GM08714 (cell line): ENCODE measurements around the gene TBC1D22B.
A peak's percentile ranks its signal among the peaks of the same experiment; 100 is the strongest.

Experiments used
- H3K4me3 ChIP-seq: fragments of 200-500 bp; sonication (Bioruptor generic); 2 replicates; pipeline ENCODE4 v1.5.1; 2014; ENCODE audit warnings: mild to moderate bottlenecking, low read length, inconsistent platforms
- ZNF274 ChIP-seq: IDR thresholded peaks from 2 replicates; pipeline ENCODE4 v1.6.1; 2012; ENCODE audit warnings: mild to moderate bottlenecking, low read depth, low read length

TBC1D22B gene

DNA sequence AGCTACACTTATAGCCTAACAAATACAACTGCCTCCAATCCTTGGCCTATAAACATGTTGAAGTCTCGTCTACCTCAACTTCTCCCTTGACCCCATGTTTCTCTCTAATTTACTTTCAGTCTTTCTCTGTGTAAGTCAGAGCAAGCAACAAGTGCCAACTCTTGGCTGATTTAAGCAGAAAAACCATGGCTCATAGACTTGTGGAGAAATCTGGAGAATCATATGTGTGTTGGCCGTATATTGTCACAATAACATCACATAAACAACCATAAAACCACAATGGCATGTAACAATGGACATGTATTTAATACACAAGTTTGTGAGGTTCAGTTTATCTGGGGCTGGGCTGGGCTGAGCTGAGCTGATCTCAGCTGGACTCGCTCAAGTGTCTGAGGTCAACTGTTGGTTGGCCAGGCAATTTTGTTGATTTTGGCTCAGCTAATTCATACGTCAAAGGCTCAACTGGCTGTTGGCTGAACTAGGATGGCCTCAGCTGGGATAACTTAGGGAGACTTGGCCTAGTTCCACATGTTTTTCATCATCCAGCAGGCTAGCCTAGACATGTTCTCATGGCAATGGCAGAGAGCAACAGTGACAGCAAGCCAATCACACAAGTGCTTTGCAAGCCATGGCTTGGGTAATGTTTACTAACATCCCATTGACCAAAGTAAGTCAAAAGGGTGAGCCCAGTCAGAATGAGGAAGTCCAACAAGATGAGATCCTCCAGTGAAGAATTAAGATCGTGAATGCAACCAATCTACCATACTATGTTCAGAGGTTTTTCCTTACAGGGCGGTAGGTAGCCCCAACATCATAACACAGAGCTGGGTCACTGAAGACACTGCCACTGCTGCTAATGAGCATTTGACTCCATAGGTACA is 12.9 kb upstream of the TBC1D22B start:
- no peak for TF ChIP-seq ZNF274
- H3K4me3 ChIP-seq = no peak overlapping the region

- TF ChIP-seq ZNF274 = no peak
- no peak overlapping the region for H3K4me3 ChIP-seq
Measured at GRCh38 chr6:37251211-37251780, 6.3 kb upstream of the TBC1D22B start.

DNA sequence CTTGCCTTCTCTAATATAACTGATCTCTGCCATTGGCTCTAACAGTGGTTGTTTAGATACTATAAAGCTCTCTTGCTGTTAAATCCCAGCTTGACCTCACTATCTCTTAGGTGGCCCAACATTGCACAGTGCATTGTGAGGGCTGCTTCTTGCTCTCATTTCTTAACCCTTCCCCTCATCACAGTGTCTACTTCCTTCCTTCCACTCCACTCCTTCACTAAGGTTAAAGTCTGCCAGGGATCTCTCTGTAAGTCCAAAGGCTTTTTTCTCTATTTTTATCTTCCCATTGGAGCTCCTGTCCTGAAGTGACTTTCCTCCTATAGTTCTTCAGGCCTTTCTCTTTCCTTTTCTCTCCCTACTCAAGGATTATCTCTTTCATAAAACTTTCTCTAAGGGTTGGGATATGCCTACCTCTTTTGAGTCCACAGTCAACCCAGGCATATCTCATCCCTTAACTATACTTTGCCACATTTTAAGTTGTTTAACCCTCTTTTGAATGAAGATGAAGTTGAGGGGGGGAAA is 4.0 kb upstream of the TBC1D22B start:
- no peak for TF ChIP-seq ZNF274
- no peak overlapping the region for H3K4me3 ChIP-seq

DNA sequence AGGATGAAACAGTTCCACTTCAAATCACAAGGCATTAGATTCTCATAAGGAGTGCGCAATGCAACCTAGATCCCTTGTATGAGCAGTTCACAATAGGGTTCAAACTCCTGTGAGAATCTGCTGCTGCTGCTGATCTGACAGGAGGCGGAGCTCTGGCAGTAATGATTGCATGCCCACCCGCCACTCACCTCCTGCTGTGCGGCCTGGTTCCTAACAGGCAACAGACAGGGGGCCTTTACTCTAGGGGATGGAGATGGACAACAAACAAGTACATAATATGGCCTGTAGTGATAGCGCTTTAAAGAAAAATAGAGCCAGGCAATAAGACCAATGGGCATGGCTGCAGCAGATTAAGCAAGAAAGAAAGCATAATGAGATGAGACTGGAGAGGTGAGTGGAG is 2.7 kb upstream of the TBC1D22B start:
- TF ChIP-seq ZNF274 = no peak
- H3K4me3 ChIP-seq = no peak overlapping the region

GRCh38 chr6:37256692-37257319 is 766 bp upstream of the TBC1D22B start:
- TF ChIP-seq ZNF274 = no peak
- H3K4me3 ChIP-seq = peak overlapping the region; percentile 82; the same call in 1 of the 2 replicates

- no peak for TF ChIP-seq ZNF274
- peak overlapping the region; percentile 82; the same call in 1 of the 2 replicates for H3K4me3 ChIP-seq
Measured at GRCh38 chr6:37257320-37257633, 295 bp upstream of the TBC1D22B start.

DNA sequence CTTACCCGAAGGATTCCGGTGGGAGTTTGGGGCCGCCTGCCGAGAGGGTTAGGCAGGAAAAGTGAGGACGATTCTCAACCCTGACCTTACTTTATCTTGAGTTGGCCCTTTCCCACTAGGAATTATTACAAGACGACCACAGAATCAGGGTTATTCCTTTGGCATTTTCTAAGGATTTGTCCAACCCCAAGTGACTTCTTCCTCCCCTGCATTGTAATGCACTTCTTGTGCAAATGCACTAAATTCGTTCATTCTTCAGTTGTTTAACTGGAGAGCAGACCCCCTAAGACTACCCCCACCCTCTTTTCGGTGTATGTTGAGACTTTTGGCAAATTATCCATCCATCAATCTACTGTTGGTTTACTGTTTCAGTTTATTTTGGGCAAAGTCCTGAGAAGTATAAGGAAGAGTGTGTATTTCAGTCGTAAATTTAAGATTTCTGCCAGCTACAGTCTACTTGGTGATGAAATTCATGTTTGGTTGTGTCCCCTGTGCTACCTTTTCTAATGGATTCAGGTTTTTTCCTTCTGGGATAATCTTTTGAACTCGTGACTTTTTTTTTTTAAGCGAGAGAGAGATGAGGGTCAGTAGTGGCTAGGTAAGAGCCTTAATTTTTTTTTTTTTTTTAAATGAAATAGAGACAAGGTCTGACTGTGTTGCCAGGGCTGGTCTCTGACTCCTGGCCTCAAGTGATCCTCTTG is 983 bp downstream of the TBC1D22B start:
- H3K4me3 ChIP-seq = peak overlapping the region; percentile 82
- TF ChIP-seq ZNF274 = no peak

DNA sequence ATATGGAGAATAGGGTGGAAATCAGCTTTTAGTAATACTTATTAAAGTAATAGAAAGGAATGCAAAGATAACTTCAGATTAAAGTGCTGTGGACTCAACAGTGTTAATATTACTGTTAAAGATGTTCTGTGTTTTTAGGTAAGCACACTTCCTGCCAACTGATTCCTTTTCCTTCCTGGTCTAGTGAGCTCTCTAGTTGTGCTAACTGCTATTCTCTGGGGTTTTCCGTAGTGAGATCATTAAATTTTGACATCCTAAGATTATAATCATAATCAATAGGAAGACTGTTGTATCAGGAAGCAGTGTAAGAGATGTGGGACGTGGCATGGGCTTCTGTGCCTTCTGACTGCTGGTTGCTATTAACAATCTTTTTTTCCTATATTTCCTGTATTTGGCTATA is 1.6 kb downstream of the TBC1D22B start:
- no peak for TF ChIP-seq ZNF274
- peak overlapping the region; percentile 82 for H3K4me3 ChIP-seq

GRCh38 chr6:37260040-37260439 is 2.5 kb downstream of the TBC1D22B start:
- TF ChIP-seq ZNF274 = no peak
- H3K4me3 ChIP-seq = no peak overlapping the region; the same call in 1 of the 2 replicates

DNA sequence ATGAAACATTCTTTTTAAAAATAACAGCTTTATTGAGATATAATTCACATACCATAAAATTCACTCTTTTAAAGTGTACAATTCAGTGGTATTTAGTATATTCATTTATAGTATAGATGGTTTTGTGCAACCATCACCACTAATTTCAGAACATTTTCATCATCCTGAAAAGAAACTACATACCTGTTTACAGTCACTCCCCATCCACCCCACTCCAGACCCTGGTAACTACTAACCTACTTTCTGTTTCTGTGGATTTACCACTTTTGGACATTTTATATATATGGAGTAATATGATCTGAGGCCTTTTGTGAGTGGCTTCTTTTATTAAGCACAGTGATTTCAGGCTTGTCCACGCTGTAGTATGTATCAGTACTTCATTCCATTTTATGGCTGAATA is 2.9 kb downstream of the TBC1D22B start:
- no peak overlapping the region for H3K4me3 ChIP-seq
- TF ChIP-seq ZNF274 = no peak

DNA sequence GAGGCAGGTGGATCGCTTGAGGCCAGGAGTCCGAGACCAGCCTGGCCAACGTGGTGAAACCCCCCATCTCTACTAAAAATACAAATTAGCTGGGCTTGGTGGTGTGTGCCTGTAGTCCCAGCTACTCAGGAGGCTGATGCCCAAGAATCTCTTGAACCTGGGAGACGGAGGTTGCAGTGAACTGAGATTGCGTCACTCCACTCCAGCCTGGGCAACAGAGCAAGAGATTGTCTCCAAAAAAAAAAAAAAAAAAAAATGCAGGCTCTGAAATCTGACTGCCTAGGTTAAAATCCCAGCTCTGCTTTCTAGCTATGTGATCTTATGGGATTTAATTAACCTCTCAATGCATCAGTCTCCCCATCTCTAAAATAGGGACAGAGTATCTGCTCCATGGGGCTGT is 3.6 kb downstream of the TBC1D22B start:
- H3K4me3 ChIP-seq = no peak overlapping the region
- TF ChIP-seq ZNF274 = no peak

DNA sequence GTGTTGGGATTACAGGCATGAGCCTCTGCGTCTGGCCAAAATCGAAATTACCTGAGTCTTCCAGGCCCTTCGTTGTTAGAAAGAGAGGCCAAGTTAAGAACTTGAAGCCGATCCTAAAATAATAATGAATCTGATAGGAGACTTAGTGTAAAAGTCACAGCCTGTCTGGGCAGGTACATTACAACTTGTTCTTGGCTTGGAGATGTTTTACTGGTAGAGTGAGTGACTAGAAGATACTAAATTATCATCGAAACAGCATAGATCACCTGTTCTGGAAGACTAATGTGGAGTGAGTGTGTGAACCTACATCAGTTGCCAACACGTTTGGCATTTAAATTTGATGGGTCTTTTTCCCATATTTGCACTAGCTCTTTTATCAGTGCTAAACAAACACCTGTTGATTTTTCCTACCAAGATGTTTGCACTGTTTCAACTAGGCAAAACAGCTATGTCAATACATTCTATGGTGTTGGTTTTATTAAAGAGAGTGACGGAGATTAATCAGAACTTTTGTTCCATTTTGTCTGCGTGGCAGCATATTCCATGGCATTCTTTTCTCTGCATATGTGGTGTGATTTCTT is 5.0 kb downstream of the TBC1D22B start:
- TF ChIP-seq ZNF274 = no peak
- H3K4me3 ChIP-seq = no peak overlapping the region

DNA sequence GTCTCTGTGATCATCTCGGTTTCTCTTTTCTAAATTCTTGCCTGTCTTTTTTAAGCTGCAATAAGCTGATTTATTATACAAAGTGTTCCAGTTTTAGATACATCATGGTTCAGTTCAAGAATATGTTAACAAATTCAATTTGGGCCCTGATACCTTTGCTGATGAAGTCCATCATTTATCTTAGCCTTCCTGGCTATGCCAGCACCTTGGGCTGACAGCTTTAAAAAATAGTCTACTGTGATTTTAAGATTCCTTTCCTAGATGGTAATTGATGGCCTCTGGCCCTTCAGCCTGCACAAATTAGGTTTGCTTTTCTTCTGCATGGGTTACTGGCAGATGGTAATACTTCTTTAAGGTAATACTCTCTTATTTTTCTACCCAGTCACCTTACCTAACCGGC is 7.4 kb downstream of the TBC1D22B start:
- TF ChIP-seq ZNF274 = no peak
- H3K4me3 ChIP-seq = no peak overlapping the region

- no peak for TF ChIP-seq ZNF274
- no peak overlapping the region for H3K4me3 ChIP-seq
Measured at GRCh38 chr6:37265860-37266259, 8.3 kb downstream of the TBC1D22B start.

DNA sequence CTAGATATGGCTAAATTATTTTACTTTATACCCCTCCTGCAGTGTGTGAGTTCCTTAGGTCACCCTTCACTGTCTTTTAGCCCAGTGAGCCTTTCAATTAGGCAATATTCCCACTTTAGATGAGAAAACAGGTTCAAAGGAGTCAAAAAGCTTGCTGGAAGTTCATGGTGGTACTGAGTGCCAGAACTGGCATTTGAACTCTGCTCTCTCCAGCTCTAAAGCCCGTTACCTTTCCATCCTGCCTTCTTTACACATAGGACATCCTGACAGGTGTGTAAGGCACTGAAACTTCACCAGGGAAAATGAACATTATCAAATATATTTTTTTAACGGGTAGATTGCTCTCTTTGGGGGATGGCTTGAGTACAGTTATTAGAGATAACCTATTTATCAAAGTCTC is 11.5 kb downstream of the TBC1D22B start:
- H3K4me3 ChIP-seq = no peak overlapping the region
- no peak for TF ChIP-seq ZNF274
